ENCODE results near the gene CRHR1. TPM values are rescaled to one million over a fixed set of nuclear protein-coding genes. Genes with fewer than 3 reads are reported as not detected.

The CRHR1 gene
- polyA plus RNA-seq, 1 donor (not counting 4 experiments of a cell fraction or from before 2014, with no cell fraction given): not detected

- no peaks in the 10 kb centered on the region for H4K20me1 ChIP-seq (ENCODE audit: control insufficient read depth, extremely low read depth, insufficient read depth, low read length)
- no peaks in the 10 kb centered on the region for H3K4me1 ChIP-seq (ENCODE audit: control insufficient read depth, extremely low read depth, insufficient read depth, low read length)
- TF ChIP-seq EZH2 (IDR thresholded peaks at IDR 0.05; ENCODE audit: low read length) (no peak), CTCF (optimal IDR thresholded peaks at IDR 0.05 in 1 of 3, IDR thresholded peaks at IDR 0.05 in 1 of 3, conservative IDR thresholded peaks at IDR 0.05 in 1 of 3; ENCODE audit: extremely low read depth in 1 of 3, insufficient read depth in 2 of 3, low read length in 3 of 3) (no peak)
- no peaks in the 10 kb centered on the region for H3K9me1 ChIP-seq (ENCODE audit: control insufficient read depth, extremely low read depth, insufficient read depth, low read length)
- dilution Hi-C loops (cut with MboI; ENCODE audit: extremely low pct_ligation_motif_present, low sequenced_read_pairs): no loop called here
- no peak overlapping the region for H3K4me3 ChIP-seq (ENCODE audit: control insufficient read depth in 2 of 3, extremely low read depth in 1 of 3, insufficient read depth in 2 of 3, low read depth in 1 of 3, low read length in 3 of 3)
- no peak for DNase-seq (ENCODE audit: low read depth, low spot score)
- no peak overlapping the region for H3K27ac ChIP-seq (ENCODE audit: control insufficient read depth, insufficient read depth, low read length)
- no peak overlapping the region for H3K4me2 ChIP-seq (ENCODE audit: control insufficient read depth, extremely low read depth, insufficient read depth, low read depth, low read length)
- H3K27me3 ChIP-seq (ENCODE audit: control insufficient read depth, extremely low read depth, insufficient read depth, low read length): peaks cover 11% of the 10 kb centered on the region
- H2AFZ ChIP-seq (ENCODE audit: control insufficient read depth, low read length): no peak overlapping the region
- FAIRE-seq: no peak
- H3K9ac ChIP-seq (ENCODE audit: control insufficient read depth, extremely low read depth, insufficient read depth, low read length): no peak overlapping the region
- H3K9me3 ChIP-seq (ENCODE audit: control insufficient read depth, low read depth, low read length): no peaks in the 10 kb centered on the region
- no peaks in the 10 kb centered on the region for H3K36me3 ChIP-seq (ENCODE audit: control insufficient read depth in 2 of 2, extremely low read depth in 1 of 2, insufficient read depth in 2 of 2, low read length in 2 of 2)
- H3K79me2 ChIP-seq (ENCODE audit: control insufficient read depth, insufficient read depth, low read length): no peaks in the 10 kb centered on the region
These were observed 34.6 kb downstream of the CRHR1 start for GRCh38 chr17:45818699-45819098.

GRCh38 chr17:45819632-45820031 is 35.5 kb downstream of the CRHR1 start:
- Histone ChIP-seq H2AFZ (ENCODE audit: control insufficient read depth, low read length) (no peak overlapping the region), H3K4me2 (ENCODE audit: control insufficient read depth, extremely low read depth, insufficient read depth, low read depth, low read length) (no peak overlapping the region), H3K27ac (ENCODE audit: control insufficient read depth, insufficient read depth, low read length) (no peak overlapping the region), H3K27me3 (ENCODE audit: control insufficient read depth, extremely low read depth, insufficient read depth, low read length) (peaks cover 11% of the 10 kb centered on the region), H3K79me2 (ENCODE audit: control insufficient read depth, insufficient read depth, low read length) (no peaks in the 10 kb centered on the region), H3K9me3 (ENCODE audit: control insufficient read depth, low read depth, low read length) (no peaks in the 10 kb centered on the region), H3K9me1 (ENCODE audit: control insufficient read depth, extremely low read depth, insufficient read depth, low read length) (no peaks in the 10 kb centered on the region), H3K4me1 (ENCODE audit: control insufficient read depth, extremely low read depth, insufficient read depth, low read length) (no peaks in the 10 kb centered on the region), H3K36me3 (ENCODE audit: control insufficient read depth in 2 of 2, extremely low read depth in 1 of 2, insufficient read depth in 2 of 2, low read length in 2 of 2) (no peaks in the 10 kb centered on the region), H3K4me3 (ENCODE audit: control insufficient read depth in 2 of 3, extremely low read depth in 1 of 3, insufficient read depth in 2 of 3, low read depth in 1 of 3, low read length in 3 of 3) (no peak overlapping the region), H4K20me1 (ENCODE audit: control insufficient read depth, extremely low read depth, insufficient read depth, low read length) (no peaks in the 10 kb centered on the region), H3K9ac (ENCODE audit: control insufficient read depth, extremely low read depth, insufficient read depth, low read length) (no peak overlapping the region)
- no peak for TF ChIP-seq CTCF (optimal IDR thresholded peaks at IDR 0.05 in 1 of 3, IDR thresholded peaks at IDR 0.05 in 1 of 3, conservative IDR thresholded peaks at IDR 0.05 in 1 of 3; ENCODE audit: extremely low read depth in 1 of 3, insufficient read depth in 2 of 3, low read length in 3 of 3)
- no peak for TF ChIP-seq EZH2 (IDR thresholded peaks at IDR 0.05; ENCODE audit: low read length)
- no peak for FAIRE-seq
- DNase-seq (ENCODE audit: low read depth, low spot score): no peak
- dilution Hi-C loops (cut with MboI; ENCODE audit: extremely low pct_ligation_motif_present, low sequenced_read_pairs): no loop called here

Data from keratinocyte (primary cell).